Activated CD4-positive, alpha-beta T cell treated with anti-CD3 and anti-CD28 coated beads, Interleukin-2, amount 50 U/mL, for 1 hour (primary cell): Measurements from ENCODE around the gene ANKRD60.

ENCODE experiments used
- DNase-seq: peaks from one replicate; pipeline ENCODE4 v3.0.0-alpha.2; 2020

Gene ANKRD60

DNA sequence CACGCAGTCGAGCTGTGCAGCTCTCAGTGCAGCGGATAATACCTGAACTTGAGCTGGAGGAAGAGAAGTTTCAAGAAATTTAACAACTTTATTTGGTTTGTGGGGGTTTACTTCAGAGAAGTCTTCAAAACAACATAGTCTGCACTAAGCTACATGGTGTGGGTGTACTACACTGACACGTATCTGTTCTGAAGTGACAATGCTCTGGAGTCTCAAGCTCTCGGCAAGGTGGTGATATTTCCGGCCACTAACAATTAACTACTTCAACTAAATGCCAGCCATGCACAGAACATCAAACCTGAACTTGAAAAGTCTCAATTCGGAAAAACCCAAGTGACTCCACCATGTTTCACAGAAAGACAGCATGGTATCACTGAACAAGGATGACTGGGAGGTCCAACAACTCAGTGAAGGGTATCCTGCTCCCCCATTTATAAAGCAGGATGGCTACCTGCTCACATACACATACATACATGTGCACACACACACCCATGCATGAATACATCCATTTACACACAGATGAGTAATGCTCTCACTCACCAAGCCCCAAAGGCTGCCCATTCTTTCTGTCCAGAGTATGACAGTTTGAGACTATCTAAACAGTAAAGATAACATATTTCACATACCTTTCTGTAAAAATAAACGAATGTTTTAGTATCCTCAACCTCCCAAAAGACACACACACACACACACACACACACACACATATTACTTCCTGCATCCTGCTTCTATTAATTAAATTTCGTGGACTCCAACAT, 15.4 kb upstream of the ANKRD60 start:
- DNase-seq: no peak

DNA sequence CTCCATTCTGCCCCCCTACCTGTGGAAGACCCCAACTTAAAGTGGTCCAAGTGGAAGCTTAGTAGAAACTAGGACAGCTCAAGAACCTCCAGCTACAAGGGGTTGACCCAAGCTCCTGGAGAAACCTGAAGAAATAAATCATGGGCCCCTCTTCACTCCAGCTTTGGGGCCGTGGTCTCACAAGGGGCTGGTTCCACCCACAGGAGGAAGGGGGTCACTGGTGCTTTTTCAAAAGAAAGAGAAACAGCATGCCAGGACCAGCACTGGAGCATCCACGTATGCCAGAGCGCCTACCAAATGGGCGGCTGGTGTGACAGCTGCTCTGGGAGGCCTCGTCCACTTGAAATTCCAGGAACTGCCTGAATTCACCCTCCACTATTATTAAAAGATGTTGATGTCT, 14.4 kb upstream of the ANKRD60 start:
- no peak for DNase-seq

DNA sequence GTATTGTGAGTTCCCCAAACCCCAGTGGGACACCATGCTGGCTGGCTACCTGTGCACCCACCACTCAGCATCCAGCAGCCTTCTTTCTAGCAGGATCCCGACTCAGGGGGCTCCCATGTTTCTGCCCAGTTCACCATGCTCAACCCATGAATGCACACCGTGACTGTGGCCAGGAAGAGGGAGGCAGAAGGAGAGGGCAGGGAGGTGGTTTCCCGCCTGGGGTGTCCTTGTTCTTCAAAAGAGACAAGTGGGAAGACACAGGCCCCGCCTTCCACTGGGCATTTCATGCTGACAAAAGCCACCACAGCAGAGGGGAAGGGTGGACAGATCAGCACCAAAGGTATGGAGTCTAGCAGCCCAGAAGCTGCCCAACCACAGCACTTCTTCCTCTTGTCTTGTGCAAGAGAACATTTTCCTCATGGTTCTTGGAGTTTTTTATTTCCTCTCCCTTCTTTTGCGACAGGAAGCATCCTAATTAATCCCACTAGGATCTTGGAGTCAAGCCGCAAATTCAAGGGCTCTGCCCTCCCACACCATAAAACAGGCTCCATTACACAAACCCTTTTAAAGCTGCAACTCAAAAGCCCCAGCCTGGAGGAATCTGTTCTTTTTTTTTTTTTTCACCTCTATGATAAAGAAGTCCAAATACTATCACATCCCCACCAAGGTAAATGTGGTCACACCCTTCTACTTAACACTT, 13.5 kb upstream of the ANKRD60 start:
- no peak for DNase-seq

DNA sequence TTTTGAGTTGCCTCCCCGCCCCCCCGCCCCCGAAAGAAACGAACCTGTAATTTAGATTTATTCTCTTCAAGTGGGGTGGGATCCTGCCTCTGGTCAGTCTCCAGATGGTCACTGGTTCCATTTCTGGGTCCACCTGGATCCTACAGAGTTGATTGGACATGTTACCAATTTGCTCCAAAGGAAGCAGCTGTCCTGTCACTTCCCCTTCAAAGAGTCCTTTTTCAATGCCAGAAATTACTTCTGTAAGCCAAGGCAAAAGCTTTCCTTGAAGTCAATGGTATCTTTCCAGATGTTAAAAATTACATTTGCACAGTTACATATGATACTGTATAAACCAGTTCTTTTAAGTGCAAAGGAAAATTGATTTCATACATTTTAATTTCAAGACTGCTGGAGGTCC, 12.0 kb upstream of the ANKRD60 start:
- no peak for DNase-seq

DNA sequence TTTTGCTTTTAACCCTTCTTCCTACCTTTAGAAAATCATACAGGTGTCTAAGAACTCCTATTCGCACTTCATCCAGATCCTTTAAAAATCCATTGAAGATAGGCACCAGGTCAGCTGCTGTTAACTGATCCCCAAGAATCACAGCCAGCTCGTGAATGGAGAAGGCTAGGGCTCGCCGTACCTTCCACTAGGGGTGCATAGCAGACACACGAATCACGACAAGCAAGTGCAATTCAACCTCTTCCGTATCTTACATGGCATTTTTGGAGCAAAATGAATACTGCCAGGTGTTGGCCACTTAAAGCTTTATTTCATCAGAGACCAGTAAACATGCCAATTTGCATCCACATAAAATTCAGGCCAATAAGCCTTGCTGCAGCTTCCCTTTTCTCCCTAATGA, 10.8 kb upstream of the ANKRD60 start:
- no peak for DNase-seq

DNA sequence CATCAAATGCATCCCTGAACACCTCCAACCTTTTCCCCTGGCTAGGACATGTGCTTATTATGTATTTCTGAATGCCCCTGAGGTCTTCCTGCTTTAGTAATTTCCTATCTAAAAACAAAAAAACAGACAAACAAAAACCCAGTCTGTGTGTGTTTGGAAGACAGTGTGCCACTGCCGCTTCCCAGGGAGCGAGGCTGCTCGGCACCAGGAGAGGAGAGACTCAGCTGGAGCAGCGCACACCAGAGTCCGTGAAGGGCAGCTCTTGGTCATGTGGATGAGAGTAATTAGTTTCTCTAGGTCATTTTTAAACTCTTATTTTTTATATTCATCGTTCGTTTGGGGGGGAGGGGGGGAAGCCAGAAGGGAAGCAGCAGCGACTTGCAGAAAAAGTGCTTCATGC, 10.0 kb upstream of the ANKRD60 start:
- no peak for DNase-seq

DNA sequence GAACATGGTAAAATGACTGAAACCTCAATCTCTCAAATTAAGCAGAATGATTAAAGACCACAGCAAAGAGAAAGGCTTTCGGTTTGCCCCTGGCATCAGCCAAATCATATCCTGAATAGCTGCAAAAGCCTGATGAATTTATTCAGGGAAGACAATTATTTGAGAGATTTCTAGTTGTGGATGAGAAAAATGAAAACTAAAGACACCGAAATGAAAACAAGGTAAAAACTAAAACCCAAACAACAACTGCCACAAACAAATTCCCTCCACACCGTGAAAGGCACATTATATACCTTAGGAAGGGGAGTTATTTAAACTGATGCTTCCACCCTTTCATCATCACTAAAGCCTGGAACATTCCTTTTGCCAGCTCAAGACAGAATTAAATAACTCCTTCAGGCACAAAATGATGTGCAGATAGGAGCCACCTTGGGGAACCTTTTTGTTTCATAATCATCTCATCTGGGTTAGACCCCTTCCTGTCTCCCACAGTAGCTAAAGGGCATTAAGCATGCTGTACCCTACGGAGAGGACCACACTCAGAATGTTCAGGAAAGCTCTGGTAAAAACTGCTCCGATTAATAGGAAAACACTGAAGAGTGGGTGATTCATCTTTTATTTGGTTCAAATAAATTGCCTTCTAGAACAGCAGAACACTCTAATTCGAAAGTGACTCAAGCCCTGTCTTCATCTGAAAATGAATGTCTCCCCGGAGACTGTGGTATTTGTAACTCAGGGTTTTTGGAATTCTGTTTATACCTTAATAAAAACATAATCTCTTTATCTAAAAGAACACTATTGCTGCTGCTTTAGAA, 9.1 kb upstream of the ANKRD60 start:
- no peak for DNase-seq

DNA sequence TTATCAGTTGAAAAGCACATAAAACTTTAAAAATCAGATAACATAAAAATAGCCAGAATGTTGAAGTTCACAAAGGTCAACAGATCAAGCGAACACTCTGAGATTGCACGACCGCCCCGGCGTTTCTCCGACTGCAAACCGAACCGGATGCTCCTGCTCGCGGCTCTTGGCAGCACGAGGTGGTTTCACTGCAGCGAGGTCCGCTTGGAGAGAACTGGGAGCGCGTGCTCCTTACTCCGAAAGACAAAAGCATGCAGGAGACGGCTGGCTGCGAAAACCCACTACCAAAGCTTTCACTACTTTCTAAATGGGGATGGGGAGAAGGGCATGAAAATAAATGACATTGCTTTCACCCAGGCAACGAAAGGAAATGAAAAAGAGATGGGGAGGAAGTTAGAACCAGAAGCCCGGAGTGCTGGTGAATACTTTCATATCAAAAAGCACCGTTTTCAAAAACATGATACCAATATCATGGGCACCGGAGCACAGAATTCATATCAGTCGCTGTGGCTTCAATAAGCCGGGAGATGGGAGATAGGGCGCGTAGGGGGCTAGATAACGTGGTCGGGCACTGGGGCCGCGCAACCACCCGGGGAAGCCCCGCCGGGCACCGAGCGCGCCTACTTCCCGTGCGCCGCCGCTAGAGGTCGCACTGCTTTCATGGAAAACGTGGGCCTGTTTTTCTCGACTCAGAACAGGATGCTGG, 8.3 kb upstream of the ANKRD60 start:
- DNase-seq: peak; percentile 86

DNA sequence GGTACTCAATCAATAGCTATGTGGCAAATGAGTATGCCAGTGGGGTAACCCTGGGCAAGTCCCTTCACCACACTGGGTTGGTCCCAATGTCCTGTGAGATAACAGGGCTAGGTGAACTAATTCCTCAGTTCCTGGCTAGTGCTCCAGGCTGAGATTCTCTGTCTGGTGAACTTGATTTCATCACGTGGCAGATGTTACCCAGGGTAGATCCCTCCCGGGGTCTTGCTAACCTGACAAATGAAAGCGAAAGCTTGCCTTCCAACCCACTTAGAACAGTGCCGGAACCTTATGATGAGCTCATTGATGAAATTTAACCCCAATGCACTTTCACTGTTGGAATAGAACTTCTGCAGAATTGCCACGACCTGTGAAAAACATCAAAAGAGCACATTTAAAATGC, 6.6 kb upstream of the ANKRD60 start:
- no peak for DNase-seq

DNA sequence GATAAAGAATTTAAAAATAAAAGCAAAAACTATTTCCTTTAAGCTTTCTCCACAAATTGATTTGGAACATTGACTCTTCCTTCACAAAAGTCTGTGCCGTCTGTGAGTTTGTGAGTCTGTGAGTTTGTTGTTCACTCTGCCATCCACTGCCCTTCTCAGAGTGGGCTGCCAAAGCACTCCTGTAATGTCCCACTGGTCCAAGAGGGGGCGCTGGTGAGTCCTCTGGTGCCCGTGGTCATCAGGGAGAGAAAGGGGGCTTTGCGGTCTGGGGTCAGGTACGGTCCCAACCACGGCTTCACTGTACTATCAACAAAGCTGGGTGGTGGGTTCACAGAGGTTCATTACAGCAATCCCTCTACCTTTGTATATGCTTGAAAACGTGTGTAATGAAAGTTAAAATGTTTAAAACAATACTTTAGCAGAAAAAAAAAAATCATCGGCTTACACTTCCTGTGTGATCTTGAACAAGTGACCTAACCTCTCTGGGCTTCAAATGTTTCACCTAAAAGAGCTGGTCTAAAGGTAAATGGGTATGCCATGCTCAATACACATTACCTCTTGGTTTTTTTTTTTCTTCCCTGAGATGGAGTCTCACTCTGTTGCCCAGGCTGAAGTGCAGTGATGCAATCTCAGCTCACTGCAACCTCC, 5.6 kb upstream of the ANKRD60 start:
- DNase-seq: peak; percentile 42

DNA sequence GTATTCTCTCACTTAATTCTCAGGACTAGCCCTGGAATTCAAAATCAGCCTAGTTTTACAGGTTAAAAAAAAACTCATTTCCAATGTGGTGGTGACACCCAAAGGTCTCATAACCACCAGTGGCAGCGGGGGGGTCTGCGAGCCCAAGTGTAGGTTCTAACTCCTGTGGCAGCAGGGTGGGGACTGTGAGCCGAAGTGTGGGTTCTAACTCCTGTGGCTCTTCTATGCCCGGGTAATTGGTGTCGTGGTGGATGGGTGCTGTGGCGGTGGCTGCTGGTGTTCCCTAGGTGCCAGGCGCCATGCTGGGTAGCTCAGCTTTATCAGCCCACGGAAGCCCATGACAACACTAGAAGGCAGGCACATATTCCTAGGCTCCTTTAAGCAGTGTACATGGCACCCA, 4.9 kb upstream of the ANKRD60 start:
- DNase-seq: no peak

DNA sequence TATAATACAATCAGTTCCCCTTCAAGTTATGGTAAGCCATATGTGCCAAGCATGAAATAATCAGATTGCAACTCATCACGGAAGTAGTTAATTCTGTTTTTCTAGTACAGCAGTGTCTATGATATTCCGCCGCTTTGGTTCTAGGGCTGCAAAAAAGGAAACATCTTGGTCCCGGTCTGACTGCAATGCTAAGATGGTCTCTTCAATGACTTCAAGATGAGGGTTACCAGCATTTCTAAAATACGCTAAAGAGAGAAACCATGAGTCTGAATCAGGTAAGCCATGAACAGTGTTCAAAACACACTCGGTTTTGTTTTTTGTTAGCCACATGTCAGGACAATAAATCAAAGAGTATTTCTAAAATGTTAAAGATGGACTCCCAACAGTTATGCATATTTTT, 3.2 kb upstream of the ANKRD60 start:
- no peak for DNase-seq

DNA sequence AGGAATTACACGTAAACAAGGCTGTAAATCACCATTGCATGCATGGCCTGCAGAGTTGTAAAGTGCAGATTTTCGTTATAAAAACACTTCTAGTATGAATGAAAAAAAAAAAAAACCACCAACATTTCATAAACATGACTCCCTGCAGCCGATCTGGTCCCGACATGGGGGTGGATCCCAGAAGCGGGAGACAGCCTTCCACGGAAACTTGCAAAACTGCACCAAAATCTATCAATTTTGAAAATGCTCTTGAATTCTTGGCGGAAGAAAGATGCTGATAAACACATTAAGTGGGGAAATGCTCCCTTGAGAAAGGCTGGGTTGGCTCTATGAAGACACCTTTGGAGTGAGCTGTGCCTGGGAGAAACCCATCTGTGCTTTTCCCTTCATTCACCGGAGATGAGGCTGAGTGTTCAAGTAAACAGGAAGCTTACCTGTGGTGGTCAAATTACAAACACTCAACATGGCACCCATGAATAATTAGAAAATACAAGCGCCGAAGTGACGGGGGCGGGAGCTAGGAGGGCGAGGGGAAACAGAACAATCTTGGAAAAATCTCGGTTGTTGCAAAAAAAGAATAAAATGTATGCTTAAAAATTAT, 845 bp upstream of the ANKRD60 start:
- no peak for DNase-seq

DNA sequence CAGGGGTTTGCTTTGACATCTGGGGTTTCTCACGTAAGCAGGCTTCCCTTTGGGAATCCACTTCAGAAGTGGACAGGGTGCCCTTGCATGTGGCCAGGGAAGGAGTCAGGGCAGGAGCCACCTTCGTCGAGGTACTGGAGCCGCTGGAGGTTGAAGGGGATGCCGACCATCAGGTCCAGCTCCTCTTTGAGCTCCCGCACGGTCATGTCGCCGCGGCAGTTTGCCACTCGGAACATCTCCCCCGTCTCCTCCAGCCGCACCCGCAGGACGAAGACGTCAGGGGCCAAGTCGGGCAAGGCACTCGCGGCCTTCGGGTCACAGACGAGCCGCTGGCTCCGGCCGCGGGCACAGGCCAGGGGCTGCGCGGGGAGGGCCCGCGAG, 360 bp downstream of the ANKRD60 start:
- DNase-seq: no peak

DNA sequence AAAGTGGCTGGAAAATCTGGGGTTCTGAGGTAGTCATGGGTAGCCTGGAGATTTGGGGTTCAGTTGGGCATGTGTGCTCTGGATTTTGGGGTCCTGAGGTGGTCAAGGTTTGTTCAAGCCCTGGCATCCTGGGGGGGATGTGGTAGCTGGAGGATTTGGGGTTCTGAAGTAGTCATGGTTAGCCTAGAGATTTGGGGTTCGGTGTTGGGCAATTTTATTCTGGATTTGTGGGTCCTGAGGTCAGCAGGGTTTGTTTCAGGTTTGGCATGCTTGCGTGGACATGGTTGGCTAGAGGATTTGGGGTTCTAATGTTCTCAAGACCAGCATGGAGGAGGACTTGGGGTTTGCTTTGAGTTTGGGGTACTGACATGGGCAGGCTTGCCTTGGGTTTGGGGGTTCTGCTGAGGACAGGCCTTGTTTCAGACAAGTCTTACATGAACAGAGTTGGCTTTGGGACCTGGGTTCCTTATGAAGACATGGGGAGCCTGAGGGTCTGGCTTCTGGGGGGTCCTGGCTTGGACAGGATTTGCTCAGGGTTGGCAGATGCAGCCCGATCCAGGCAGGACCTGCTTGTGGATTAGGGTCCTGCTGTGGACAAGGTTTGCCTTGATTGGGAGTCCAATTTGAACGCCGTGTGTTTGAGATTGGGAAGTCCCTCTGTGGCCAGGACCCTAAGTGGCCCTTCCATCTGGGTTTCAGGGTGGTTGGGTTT, 906 bp downstream of the ANKRD60 start:
- DNase-seq: no peak

DNA sequence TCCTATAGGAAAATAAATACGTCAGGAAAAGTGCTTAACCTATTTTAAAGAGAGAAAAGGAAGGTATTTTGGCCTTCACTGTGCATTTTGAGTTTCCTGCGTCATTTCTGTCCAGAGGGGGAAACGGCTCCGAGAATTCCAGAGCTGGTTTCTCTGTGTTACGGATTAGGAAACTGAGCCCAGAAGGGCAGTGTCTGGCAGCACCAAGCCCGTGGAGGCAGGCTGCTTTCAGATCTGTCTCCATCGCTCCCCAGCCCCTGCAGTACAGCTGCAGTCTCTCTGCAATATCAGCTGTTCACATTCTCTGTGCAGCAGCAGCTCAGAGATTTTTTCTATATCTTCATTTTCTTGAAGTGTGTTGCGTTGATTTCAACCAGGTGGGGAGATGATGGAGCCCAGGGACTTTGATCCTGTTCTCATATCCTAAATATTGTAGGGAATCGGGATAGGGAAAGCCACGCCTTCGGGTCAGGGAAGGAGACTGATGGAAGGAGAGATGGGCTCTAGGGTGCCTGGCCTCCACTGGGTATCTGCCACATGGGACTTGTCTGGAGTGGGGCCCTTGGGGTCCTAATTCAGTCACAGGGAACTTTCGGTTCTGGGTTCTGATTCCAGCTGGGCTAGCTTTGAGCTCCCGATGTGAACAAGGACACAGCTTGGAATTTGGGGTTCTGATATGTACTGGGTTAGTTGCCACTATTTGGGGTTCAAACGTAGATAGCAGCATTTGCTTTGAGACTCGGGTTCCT, 2.8 kb downstream of the ANKRD60 start:
- DNase-seq: no peak

DNA sequence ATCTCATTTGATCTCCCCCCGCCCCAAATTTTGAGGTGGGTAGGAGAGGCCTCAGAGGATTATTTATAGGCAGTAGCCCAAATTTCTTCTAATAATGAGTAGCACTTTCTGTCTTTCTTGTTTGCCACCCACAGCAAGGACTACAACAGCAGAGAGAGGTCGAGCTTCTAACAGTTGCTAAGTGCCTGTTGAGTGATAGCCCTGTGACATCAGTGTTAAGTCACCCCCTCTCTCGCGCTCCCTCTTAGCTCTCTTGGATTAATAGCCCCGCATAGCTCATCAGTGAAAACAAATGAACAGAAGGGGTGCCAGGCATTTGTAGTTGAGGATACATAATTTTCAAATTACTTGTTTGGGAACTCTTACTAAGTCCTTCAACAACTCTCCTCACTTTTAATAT, 3.5 kb downstream of the ANKRD60 start:
- no peak for DNase-seq

DNA sequence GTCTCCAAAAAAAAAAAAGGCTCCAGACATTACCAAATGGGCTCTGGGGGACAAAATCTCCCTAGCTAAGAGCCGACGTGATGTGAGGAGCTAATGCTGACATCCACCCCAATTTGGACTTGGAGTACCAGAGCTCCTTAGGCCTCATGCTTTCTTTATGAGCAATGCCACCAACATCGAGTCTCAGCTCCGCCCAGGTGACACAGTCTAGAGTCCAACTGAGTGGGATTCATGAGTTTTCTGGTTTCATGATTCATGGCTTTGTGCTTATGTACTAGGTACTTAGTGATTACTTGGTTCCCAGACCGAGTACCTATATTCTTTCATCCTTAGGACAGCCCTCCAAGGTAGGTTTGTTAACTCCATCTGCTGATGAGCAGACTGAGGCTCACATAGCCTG, 4.4 kb downstream of the ANKRD60 start:
- no peak for DNase-seq

DNA sequence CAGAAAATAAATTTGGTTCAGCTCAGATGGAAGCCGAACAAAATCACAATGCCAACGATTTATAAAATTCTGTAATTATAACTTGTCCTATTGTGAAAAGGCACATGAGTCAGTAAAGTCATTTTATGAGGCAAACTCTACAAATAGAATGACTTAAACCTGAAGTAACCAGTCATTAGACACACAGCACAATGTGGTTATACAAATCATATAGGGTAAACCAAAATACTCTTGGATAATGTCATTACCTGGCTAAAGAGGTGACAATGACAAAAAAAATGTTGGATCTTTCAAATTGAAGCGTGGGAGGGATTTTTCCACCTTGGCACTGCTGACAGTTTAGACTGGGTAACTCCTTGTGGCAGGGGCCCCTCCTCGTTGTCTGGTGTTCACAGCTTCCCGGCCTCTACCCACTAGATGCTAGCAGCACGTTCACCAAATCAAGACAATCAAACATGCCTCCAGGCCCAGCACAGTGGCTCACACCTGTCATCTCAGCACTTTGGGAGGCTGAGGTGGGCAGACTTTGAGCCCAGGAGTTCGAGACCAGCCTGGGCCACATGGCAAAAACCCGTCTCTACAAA, 5.0 kb downstream of the ANKRD60 start:
- DNase-seq: no peak

DNA sequence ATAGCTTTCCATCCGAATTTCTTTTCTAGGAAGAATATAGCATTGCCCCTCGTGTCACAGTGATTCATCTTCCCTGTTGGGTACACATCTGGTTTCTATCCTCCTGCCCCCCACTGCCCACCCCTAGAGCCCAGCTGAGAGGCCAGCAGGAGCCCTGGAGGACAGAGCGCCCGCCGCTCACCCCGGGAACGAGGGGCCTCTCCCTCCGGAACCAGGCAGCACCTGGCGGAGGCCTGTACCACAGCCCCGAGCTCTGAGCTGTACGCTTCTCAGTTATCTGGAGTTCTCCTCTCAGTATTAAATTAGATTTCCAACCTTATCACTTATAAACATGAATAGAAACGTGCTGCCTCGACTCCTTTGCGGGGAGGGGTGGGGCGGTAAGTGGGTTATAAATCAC, 6.0 kb downstream of the ANKRD60 start:
- no peak for DNase-seq

DNA sequence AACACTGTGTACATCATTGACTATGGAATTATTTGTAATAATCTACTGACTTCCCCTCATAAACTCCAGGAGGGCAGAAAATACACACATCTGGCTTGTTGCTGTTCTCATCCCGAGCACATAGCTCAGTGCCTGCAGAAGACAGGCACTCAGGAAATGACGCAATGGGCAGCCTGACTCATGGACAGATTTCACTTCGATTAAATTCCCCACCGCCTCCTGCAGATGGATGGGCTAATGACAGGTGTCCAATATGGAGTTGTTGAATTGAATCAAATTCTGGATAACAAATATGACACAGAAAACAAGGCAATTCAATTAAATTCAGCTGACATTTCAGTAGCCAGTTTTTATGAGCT, 9.1 kb downstream of the ANKRD60 start:
- no peak for DNase-seq
